Endothelial cell of umbilical vein (primary cell): ENCODE results near the gene OSBP2.

Experiments
- CTCF ChIP-seq, 2 donors: IDR thresholded peaks; 1 replicate in 1 of 2; 2 replicates in 1 of 2; pipeline ENCODE4 v1.5.1; 2011; ENCODE audit warnings: low read length in 2 of 2, mild to moderate bottlenecking in 2 of 2, moderate library complexity in 2 of 2, control low read depth in 1 of 2, inconsistent platforms in 1 of 2, low read depth in 1 of 2; ENCODE audit not compliant: insufficient read depth in 1 of 2; ENCODE audit errors: extremely low read depth in 1 of 2
- EZH2 ChIP-seq: IDR thresholded peaks from 2 replicates; pipeline ENCODE4 v1.6.1; 2012; ENCODE audit warnings: borderline replicate concordance, low read depth, mild to moderate bottlenecking, moderate library complexity, low read length, inconsistent platforms; ENCODE audit not compliant: severe bottlenecking
- GATA2 ChIP-seq: IDR thresholded peaks from 2 replicates; pipeline ENCODE4 v1.7.0; 2011; ENCODE audit warnings: low read depth, mild to moderate bottlenecking, moderate library complexity, mixed read lengths, low read length; ENCODE audit not compliant: insufficient read length, insufficient read depth
- MAX ChIP-seq: IDR thresholded peaks from 2 replicates; pipeline ENCODE4 v1.6.1; 2011; ENCODE audit not compliant: insufficient read depth, insufficient read length
- MYC ChIP-seq: IDR thresholded peaks from one replicate; pipeline ENCODE4 v1.6.1; 2011; ENCODE audit warnings: mild to moderate bottlenecking, low read depth, low read length
- POLR2A ChIP-seq: IDR thresholded peaks from 2 replicates; pipeline ENCODE4 v1.6.1; 2012; ENCODE audit warnings: low read depth, mild to moderate bottlenecking, control low read depth, low read length
- POLR2AphosphoS5 ChIP-seq: IDR thresholded peaks from 2 replicates; pipeline ENCODE4 v1.6.1; 2012; ENCODE audit warnings: low read depth, mild to moderate bottlenecking, control low read depth, low read length, moderate library complexity; ENCODE audit not compliant: insufficient read depth

- TF ChIP-seq POLR2A: no peak
- TF ChIP-seq EZH2: no peak
- no peak for TF ChIP-seq MAX
- TF ChIP-seq CTCF (IDR thresholded peaks at IDR 0.05; ENCODE audit: extremely low read depth in 1 of 2, insufficient read depth in 1 of 2, low read depth in 1 of 2, low read length in 2 of 2): no peak
- TF ChIP-seq POLR2AphosphoS5: no peak
- TF ChIP-seq MYC: no peak
- TF ChIP-seq GATA2: no peak
Observed at GRCh38 chr22:30906946-30907345, 212.3 kb downstream of the OSBP2 start.
